Measurements from ENCODE around the gene MESD. TPM values are rescaled to one million over a fixed set of nuclear protein-coding genes. Genes with fewer than 3 reads are reported as not detected.
A peak's percentile ranks its signal among the peaks of the same experiment; 100 is the strongest.
"Not testable (repeated sequence)": the region's sequence is repeated elsewhere in the genome, so short reads cannot be mapped to it uniquely, and the experiment has no call there.

Gene MESD
- total RNA-seq, 1 experiment from 2014 or later: 13.7 TPM

DNA sequence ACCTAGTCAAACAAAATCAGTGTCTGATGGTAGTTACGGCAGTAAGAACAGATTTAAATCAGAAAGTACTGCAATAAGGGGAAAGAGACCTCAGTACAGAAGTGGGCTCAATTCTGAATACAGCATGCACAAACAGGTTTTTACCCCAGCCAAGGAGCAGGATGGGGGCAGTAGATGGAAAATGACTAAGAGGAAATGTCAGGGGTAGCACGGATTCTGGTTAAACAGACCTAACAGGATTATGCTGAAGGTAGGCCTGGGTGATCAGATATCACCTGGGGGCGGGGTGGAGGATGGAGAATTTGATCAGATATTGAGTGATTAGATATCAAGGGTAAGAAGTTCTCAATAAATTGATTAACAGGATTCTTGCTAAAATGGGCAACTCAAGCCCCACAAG lies 19.0 kb downstream of the MESD start:
- Histone ChIP-seq H3K27me3 (ENCODE audit: low read length) (no peaks in the 10 kb centered on the region), H3K4me2 (ENCODE audit: low read depth, low read length, poor library complexity, severe bottlenecking) (no peak overlapping the region), H2AFZ (ENCODE audit: low read length) (no peak overlapping the region), H3K36me3 (ENCODE audit: insufficient read depth, low read length) (no peaks in the 10 kb centered on the region; the same call in 1 of the 2 replicates), H3K9me2 (replicated peaks; ENCODE audit: insufficient read depth, low read length) (no peaks in the 10 kb centered on the region), H3K27ac (ENCODE audit: low read length) (no peak overlapping the region), H3K9ac (ENCODE audit: low read length) (no peak overlapping the region), H3K4me1 (ENCODE audit: low read length) (no peaks in the 10 kb centered on the region), H3K79me2 (ENCODE audit: low read length) (peaks cover 5% of the 10 kb centered on the region; the same call in 1 of the 2 replicates), H4K20me1 (ENCODE audit: insufficient read depth, low read depth, low read length) (no peaks in the 10 kb centered on the region), H3K4me3 (ENCODE audit: low read length) (no peak overlapping the region), H3K9me3 (ENCODE audit: low read length) (no peaks in the 10 kb centered on the region)
- DNase-seq: no peak

DNA sequence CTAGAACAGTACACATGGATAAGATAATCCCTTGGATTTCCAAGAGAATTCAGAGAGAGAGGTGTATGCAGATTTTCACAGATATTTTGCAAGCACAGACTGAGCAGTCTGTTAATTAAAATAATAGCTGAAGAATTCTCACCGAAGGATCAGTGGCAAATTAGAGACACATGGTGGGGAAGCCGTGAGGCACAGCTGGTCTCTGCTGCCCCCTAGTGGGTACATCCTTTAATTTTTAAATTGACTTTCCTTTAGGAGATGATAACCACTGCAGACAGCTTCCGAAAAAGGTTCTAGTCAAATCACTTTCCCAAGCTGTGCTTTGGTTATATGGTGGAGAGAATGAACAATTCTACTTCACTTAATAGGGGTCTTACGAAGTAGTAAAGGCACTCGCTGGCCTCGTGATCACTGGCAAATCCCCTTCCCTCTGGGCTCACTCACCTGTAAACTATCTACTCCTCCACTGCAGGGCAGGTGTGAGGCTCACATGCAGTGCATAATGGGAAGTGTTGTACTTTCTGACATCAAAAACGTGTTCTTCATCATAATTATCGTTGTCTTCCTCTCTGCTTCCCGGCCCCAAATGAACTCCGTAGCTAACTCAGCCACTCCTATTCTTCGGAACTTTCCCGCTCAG lies 19.5 kb downstream of the MESD start:
- no peaks in the 10 kb centered on the region for H3K9me3 ChIP-seq (ENCODE audit: low read length)
- no peak overlapping the region for H3K27ac ChIP-seq (ENCODE audit: low read length)
- H3K27me3 ChIP-seq (ENCODE audit: low read length): no peaks in the 10 kb centered on the region
- no peak overlapping the region for H2AFZ ChIP-seq (ENCODE audit: low read length)
- H3K79me2 ChIP-seq (ENCODE audit: low read length): peaks cover 5% of the 10 kb centered on the region; the same call in 1 of the 2 replicates
- no peak overlapping the region for H3K9ac ChIP-seq (ENCODE audit: low read length)
- no peaks in the 10 kb centered on the region; the same call in 1 of the 2 replicates for H3K36me3 ChIP-seq (ENCODE audit: insufficient read depth, low read length)
- no peak overlapping the region for H3K4me2 ChIP-seq (ENCODE audit: low read depth, low read length, poor library complexity, severe bottlenecking)
- H4K20me1 ChIP-seq (ENCODE audit: insufficient read depth, low read depth, low read length): no peaks in the 10 kb centered on the region
- no peaks in the 10 kb centered on the region for H3K9me2 ChIP-seq (replicated peaks; ENCODE audit: insufficient read depth, low read length)
- no peak overlapping the region for H3K4me3 ChIP-seq (ENCODE audit: low read length)
- no peaks in the 10 kb centered on the region for H3K4me1 ChIP-seq (ENCODE audit: low read length)
- DNase-seq: peak; percentile 89

DNA sequence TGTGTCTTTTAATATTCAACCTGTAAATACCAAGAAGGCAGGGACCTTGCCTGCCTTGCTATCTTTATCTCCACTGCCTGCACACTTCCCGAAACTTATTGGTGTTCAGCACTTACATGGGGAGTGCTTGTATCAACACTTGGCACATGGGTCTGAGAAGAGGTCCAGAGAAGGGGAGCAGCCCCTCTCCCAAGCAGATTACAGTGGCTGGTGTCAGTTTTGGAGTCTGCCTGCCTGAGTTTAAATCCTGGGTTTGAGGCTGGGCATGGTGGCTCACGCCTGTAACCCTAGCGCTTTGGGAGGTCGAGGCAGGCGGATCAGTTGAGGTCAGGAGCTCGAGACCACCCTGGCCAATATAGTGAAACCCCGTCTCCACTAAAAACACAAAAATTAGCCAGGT lies 20.3 kb downstream of the MESD start:
- no peak overlapping the region for H2AFZ ChIP-seq (ENCODE audit: low read length)
- H3K27me3 ChIP-seq (ENCODE audit: low read length): no peaks in the 10 kb centered on the region
- no peaks in the 10 kb centered on the region; the same call in 1 of the 2 replicates for H3K36me3 ChIP-seq (ENCODE audit: insufficient read depth, low read length)
- no peaks in the 10 kb centered on the region for H3K9me3 ChIP-seq (ENCODE audit: low read length)
- no peak overlapping the region for H3K4me3 ChIP-seq (ENCODE audit: low read length)
- no peak overlapping the region for H3K9ac ChIP-seq (ENCODE audit: low read length)
- no peaks in the 10 kb centered on the region for H3K9me2 ChIP-seq (replicated peaks; ENCODE audit: insufficient read depth, low read length)
- H3K79me2 ChIP-seq (ENCODE audit: low read length): peaks cover 5% of the 10 kb centered on the region; the same call in 1 of the 2 replicates
- no peak overlapping the region for H3K4me2 ChIP-seq (ENCODE audit: low read depth, low read length, poor library complexity, severe bottlenecking)
- no peak overlapping the region for H3K27ac ChIP-seq (ENCODE audit: low read length)
- no peak for DNase-seq
- no peaks in the 10 kb centered on the region for H4K20me1 ChIP-seq (ENCODE audit: insufficient read depth, low read depth, low read length)
- no peaks in the 10 kb centered on the region for H3K4me1 ChIP-seq (ENCODE audit: low read length)

DNA sequence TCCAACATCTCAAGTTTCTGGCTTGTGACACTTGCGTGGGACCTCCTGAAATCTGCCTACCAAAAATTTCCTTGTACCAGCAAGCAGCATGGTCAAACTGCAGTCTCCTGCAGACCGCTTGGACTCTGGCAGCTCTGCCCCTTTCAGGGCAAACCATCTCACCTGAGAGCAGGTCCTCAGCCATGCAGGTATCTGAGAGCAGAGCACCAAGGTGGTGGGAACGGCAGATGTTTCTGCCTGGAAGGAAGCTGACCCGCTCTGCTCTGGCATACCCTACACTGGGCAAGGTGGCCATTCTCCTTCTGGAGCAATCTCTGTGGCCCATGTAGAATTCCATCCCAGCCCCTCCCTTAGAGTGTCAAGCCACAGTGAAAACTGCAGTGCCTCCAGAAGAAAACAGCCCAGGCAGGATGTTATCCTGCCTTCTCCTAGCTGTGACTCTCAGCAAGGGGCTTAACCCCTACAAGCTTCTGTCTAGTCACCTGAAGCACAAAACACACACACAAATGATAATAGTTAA lies 21.6 kb downstream of the MESD start:
- H3K9me2 ChIP-seq (replicated peaks; ENCODE audit: insufficient read depth, low read length): no peaks in the 10 kb centered on the region
- no peaks in the 10 kb centered on the region for H3K79me2 ChIP-seq (ENCODE audit: low read length)
- no peak overlapping the region for H3K4me3 ChIP-seq (ENCODE audit: low read length)
- no peak overlapping the region for H3K27ac ChIP-seq (ENCODE audit: low read length)
- H3K4me2 ChIP-seq (ENCODE audit: low read depth, low read length, poor library complexity, severe bottlenecking): no peak overlapping the region
- no peaks in the 10 kb centered on the region for H4K20me1 ChIP-seq (ENCODE audit: insufficient read depth, low read depth, low read length)
- no peaks in the 10 kb centered on the region for H3K27me3 ChIP-seq (ENCODE audit: low read length)
- H3K9ac ChIP-seq (ENCODE audit: low read length): no peak overlapping the region
- H3K9me3 ChIP-seq (ENCODE audit: low read length): no peaks in the 10 kb centered on the region
- H3K36me3 ChIP-seq (ENCODE audit: insufficient read depth, low read length): no peaks in the 10 kb centered on the region
- no peak overlapping the region for H2AFZ ChIP-seq (ENCODE audit: low read length)
- DNase-seq: peak; percentile 17
- no peaks in the 10 kb centered on the region for H3K4me1 ChIP-seq (ENCODE audit: low read length)

DNA sequence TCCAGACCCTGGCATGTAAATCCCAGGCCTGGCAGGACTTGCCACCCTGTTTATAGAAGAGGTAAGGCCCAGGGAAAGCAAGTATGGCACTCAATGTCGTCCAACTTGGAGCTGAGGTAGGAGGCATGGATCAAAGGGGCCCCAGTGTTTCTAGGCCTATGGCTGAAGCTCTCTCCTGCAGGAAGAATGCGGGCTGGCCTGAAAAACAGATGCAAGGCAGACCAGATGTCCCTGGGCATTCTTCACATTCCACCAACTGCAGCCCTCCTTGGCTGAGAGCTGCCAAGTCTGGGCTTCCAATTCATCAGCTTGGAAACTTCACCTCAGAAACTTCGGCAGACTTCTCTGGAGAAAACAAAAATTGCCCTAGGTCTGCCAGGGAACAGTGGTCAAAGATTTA lies 22.2 kb downstream of the MESD start:
- no peaks in the 10 kb centered on the region for H3K79me2 ChIP-seq (ENCODE audit: low read length)
- no peak overlapping the region for H3K4me3 ChIP-seq (ENCODE audit: low read length)
- no peaks in the 10 kb centered on the region for H3K9me2 ChIP-seq (replicated peaks; ENCODE audit: insufficient read depth, low read length)
- H3K9me3 ChIP-seq (ENCODE audit: low read length): no peaks in the 10 kb centered on the region
- no peaks in the 10 kb centered on the region for H3K4me1 ChIP-seq (ENCODE audit: low read length)
- H3K9ac ChIP-seq (ENCODE audit: low read length): no peak overlapping the region
- H3K27ac ChIP-seq (ENCODE audit: low read length): no peak overlapping the region
- no peak overlapping the region for H2AFZ ChIP-seq (ENCODE audit: low read length)
- no peaks in the 10 kb centered on the region for H4K20me1 ChIP-seq (ENCODE audit: insufficient read depth, low read depth, low read length)
- H3K36me3 ChIP-seq (ENCODE audit: insufficient read depth, low read length): no peaks in the 10 kb centered on the region
- DNase-seq: no peak
- no peaks in the 10 kb centered on the region for H3K27me3 ChIP-seq (ENCODE audit: low read length)
- no peak overlapping the region for H3K4me2 ChIP-seq (ENCODE audit: low read depth, low read length, poor library complexity, severe bottlenecking)

DNA sequence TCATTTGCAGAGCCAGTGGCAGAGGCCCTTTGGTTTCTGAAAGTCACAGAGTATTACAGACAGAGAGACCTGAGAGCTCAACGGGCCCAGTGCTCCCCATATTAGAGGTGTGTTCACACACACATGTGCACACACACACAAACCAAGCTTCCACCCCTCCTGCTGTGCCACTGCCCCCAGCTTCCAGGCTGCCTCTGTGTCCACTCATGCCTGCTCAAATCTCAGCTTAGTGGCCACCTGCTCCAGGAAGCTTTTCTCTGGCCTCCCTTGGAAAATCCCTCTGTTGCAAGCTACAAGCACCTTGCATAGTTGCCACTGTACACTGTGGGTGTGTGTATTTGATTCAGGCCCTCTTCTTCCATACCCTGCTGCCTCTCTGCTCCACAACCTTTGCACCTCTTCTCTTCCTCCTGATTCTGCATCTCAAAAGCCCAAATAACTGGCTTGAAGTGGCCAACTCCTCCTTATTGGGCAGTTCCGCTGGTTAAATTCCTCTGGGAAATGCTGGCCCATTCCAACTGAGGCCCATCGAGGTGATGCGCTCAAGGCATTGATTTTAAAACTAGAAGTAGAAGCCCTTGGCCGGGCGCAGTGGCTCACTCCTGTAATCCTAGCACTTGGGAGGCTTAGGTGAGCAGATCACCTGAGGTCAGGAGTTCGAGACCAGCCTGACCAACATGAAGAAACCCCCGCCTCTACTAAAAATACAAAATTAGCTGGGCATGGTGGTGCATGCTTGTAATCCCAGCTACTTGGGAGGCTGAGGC lies 23.0 kb downstream of the MESD start:
- H2AFZ ChIP-seq (ENCODE audit: low read length): no peak overlapping the region
- no peaks in the 10 kb centered on the region for H3K36me3 ChIP-seq (ENCODE audit: insufficient read depth, low read length)
- no peak overlapping the region for H3K4me3 ChIP-seq (ENCODE audit: low read length)
- no peaks in the 10 kb centered on the region for H3K9me2 ChIP-seq (replicated peaks; ENCODE audit: insufficient read depth, low read length)
- no peaks in the 10 kb centered on the region for H4K20me1 ChIP-seq (ENCODE audit: insufficient read depth, low read depth, low read length)
- no peak overlapping the region for H3K4me2 ChIP-seq (ENCODE audit: low read depth, low read length, poor library complexity, severe bottlenecking)
- H3K4me1 ChIP-seq (ENCODE audit: low read length): no peaks in the 10 kb centered on the region
- no peaks in the 10 kb centered on the region for H3K79me2 ChIP-seq (ENCODE audit: low read length)
- H3K27me3 ChIP-seq (ENCODE audit: low read length): no peaks in the 10 kb centered on the region
- no peak overlapping the region for H3K27ac ChIP-seq (ENCODE audit: low read length)
- DNase-seq: peak; percentile 36
- H3K9me3 ChIP-seq (ENCODE audit: low read length): no peaks in the 10 kb centered on the region
- H3K9ac ChIP-seq (ENCODE audit: low read length): no peak overlapping the region

DNA sequence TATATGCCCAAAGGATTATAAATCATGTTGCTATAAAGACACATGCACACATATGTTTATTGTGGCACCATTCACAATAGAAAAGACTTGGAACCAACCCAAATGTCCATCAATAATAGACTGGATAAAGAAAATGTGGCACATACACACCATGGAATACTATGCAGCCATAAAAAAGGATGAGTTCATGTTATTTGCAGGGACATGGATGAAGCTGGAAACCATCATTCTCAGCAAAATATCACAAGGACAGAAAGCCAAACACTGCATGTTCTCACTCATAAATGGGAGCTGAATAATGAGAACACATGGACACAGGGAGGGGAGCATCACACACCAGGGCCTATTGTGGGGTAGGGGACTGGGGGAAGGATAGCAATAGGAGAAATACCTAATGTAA lies 24.2 kb downstream of the MESD start:
- H3K4me2 ChIP-seq (ENCODE audit: low read depth, low read length, poor library complexity, severe bottlenecking); H3K4me1 ChIP-seq (ENCODE audit: low read length); H4K20me1 ChIP-seq (ENCODE audit: insufficient read depth, low read depth, low read length); H3K9me2 ChIP-seq (replicated peaks; ENCODE audit: insufficient read depth, low read length); H3K36me3 ChIP-seq (ENCODE audit: insufficient read depth, low read length); DNase-seq; H3K9me3 ChIP-seq (ENCODE audit: low read length); H3K27ac ChIP-seq (ENCODE audit: low read length); H3K9ac ChIP-seq (ENCODE audit: low read length); H2AFZ ChIP-seq (ENCODE audit: low read length); H3K79me2 ChIP-seq (ENCODE audit: low read length); H3K27me3 ChIP-seq (ENCODE audit: low read length); H3K4me3 ChIP-seq (ENCODE audit: low read length): not testable (repeated sequence)

DNA sequence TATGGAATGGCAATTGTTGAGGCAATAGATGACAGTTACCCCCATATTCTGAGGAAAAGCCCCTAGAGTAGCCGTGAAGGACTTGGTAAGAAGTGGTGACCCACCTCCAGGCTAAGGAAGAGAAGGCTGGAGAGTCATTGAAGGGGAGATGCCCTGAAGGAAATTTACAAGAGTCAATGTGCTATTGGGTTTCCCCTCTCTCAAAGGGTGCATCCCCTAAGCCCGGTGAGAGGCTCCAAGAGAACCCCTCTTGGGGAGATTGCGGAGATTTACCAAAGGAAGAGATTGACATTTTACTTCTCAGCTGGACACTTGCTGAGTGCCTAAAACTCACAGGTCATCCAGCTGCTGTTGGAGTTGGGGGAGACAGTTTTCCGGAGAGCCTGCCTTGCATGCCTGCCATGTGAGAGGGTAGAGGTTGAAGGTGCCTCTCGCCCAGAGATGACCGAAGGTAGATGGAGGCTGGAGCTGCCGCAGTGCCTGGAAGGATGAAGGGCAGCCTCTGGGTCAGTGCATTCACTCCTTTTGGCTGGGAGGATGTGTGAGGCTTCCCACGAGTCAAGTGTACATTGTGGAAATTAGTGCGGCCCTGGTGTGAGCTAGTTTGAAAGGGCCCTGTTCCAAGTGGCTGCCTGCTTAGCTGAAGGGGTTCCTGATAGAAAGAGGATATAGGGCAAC lies 30.7 kb downstream of the MESD start:
- DNase-seq: peak; percentile 23
- H3K4me3 ChIP-seq (ENCODE audit: low read length): no peak overlapping the region
- H3K4me1 ChIP-seq (ENCODE audit: low read length): no peaks in the 10 kb centered on the region
- H4K20me1 ChIP-seq (ENCODE audit: insufficient read depth, low read depth, low read length): no peaks in the 10 kb centered on the region
- H3K4me2 ChIP-seq (ENCODE audit: low read depth, low read length, poor library complexity, severe bottlenecking): no peak overlapping the region
- H3K9ac ChIP-seq (ENCODE audit: low read length): no peak overlapping the region
- H3K27me3 ChIP-seq (ENCODE audit: low read length): no peaks in the 10 kb centered on the region
- no peaks in the 10 kb centered on the region for H3K79me2 ChIP-seq (ENCODE audit: low read length)
- no peak overlapping the region for H2AFZ ChIP-seq (ENCODE audit: low read length)
- no peaks in the 10 kb centered on the region for H3K9me3 ChIP-seq (ENCODE audit: low read length)
- no peaks in the 10 kb centered on the region; the same call in 1 of the 2 replicates for H3K36me3 ChIP-seq (ENCODE audit: insufficient read depth, low read length)
- no peak overlapping the region for H3K27ac ChIP-seq (ENCODE audit: low read length)
- H3K9me2 ChIP-seq (replicated peaks; ENCODE audit: insufficient read depth, low read length): no peaks in the 10 kb centered on the region
